ENCODE results near the gene CKM.

GRCh38 chr19:45357445-45357783, 34.7 kb upstream of the CKM start:
- no peak for TF ChIP-seq POLR2A (IDR thresholded peaks at IDR 0.05; ENCODE audit: low read depth, low read length)
- TF ChIP-seq TAF1 (IDR thresholded peaks at IDR 0.05; ENCODE audit: borderline replicate concordance, low read depth, low read length), result no peak
- TF ChIP-seq POLR2AphosphoS5 (IDR thresholded peaks at IDR 0.05; ENCODE audit: low read depth, low read length), result no peak

Measured in GM12892 (cell line).